ENCODE measurements around the gene DICER1. TPM values are rescaled to one million over a fixed set of nuclear protein-coding genes. Genes with fewer than 3 reads are reported as not detected.

DICER1 gene
- polyA plus RNA-seq, 3 donors: 7.0 to 14.1 (median 10.5) TPM

- H3K27ac ChIP-seq (ENCODE audit: low read depth, low read length): no peak overlapping the region
- 88 to 97% (median 93%) methylated on average over 7 of the region's 7 CpGs for WGBS, 3 donors
These were observed 102.0 kb downstream of the DICER1 start for GRCh38 chr14:95055318-95055717.

DNA sequence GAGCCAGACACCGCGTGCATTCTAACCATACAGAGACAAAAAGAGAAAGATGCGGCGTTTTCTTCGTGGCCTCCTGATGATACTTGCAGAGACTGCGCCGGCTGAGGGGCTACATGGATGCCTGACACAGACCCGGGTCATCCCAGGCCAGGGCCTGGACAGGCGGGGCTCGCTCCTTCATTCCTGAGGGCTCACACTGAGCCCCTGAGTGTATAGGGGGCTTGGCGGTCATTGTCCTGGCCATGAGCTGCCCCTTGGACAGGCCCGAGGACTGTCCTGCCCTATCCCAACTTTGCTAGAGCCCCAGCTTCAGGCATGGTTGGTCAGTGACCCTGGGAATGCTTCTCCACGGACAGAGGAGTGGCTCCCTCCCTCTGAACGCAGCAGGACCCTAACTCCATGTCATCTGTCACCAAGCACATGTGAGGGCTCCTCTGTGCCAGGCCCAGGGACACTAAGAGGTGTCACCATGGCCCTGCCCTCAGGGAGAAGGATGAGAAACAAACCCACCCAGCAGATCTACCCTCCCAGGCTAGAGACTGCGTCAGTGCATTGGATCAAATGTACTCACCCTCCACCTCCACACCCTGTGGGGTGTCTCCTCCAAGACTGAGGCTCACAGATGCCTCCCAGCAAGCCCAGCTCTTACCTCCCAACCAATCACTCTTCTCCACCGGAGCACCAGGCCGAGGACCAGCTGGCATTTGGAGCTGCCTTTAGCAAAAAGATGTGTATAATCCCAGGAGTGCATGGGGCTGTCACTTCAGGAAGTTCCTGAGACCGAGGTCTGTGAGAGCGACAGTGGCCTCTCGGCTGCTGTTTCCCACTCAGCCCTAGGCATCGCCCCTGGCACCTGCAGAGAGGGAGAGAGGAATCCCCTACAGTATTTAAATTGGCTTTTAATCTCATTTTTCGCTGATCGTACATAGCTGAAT is 102.7 kb downstream of the DICER1 start:
- 86 to 90% (median 90%) methylated on average over 23 of the region's 23 CpGs for WGBS, 3 donors
- H3K27ac ChIP-seq (ENCODE audit: low read depth, low read length): no peak overlapping the region

DNA sequence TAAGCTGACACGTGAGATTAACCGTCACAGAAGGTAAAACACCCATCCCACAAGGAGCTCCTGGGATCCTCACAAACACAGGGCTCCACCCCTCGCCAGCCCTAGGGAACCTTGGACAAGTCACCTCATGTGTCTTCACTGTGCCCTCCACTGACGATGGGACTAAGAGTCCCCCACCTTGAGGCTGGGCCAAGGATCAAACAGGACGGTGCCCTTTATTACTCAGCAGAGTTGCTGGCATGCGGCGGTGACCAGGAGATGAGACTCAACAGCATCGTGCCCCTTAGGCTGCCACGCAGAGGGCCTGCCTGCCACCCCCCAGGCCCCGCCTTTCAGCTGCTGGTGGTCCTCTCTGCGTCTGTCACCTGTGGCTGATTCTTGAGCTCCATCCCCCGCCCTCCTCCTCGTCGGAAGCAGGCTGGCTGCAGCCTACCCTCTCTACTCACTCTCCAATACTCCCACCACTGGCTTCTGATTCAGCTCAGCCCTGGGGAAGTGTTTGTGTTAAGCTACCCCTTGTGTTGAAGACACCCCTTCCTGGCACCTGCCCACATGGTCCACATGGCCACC is 105.2 kb downstream of the DICER1 start:
- H3K27ac ChIP-seq (ENCODE audit: low read depth, low read length): no peak overlapping the region
- WGBS, 3 donors: 78 to 83% (median 79%) methylated on average over 14 of the region's 14 CpGs

- no peak overlapping the region for H3K27ac ChIP-seq (ENCODE audit: low read depth, low read length)
These were observed 107.4 kb downstream of the DICER1 start for GRCh38 chr14:95049952-95050351.

- H3K27ac ChIP-seq (ENCODE audit: low read depth, low read length): no peak overlapping the region
- WGBS, 3 donors: 87 to 90% (median 87%) methylated on average over 10 of the region's 10 CpGs
These were observed 108.5 kb downstream of the DICER1 start for GRCh38 chr14:95048771-95049312.

- 90 to 94% (median 91%) methylated on average over 7 of the region's 7 CpGs for WGBS, 3 donors
- no peak overlapping the region for H3K27ac ChIP-seq (ENCODE audit: low read depth, low read length)
These were observed 109.6 kb downstream of the DICER1 start for GRCh38 chr14:95047754-95048153.

DNA sequence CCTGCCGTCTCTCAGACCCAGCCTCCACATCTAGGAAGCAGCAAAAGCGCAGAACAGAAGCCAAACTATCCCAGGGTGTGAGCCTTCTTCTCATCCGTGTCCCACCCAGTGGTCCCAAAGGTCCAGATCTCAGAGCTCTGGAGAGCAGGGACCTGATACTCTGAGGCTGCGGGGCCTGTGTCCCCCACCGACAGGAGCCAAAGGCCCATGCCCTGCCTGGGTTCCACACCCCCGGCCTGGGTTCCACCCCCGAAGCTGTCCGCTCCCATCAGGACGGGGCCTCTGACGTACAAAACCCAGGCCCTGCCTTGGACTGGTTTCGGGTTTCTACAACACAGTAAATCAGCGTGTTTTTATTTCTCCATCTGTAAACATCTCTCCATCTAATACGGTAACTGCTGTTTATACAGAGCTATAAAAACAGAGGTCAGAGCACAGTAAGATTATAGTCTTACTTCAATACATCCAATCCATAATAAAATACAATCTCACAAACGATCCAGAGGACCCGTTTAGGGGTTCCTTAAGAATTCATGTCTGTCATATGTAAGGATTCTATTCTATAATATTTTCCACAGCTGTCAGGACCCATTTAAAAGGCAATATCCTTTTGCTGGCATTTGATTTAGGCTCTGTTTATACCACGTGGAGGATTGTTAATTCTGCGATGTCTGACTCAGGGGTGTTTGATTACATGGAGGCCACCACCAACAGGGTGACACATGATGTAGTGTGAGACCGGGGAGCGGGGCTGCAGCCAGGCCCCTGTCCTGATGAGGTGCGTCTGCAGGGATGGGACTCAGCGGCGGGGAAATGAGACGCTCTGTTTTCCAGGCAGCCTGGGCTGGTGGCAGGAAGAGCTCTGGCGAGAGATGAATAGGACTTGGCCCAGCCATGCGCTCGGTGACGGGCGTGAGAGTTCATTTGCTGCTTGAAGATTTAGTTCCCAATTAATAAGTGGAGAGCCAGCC is 110.3 kb downstream of the DICER1 start:
- H3K27ac ChIP-seq (ENCODE audit: low read depth, low read length): no peak overlapping the region
- 61 to 74% (median 73%) methylated on average over 28 of the region's 28 CpGs for WGBS, 3 donors

DNA sequence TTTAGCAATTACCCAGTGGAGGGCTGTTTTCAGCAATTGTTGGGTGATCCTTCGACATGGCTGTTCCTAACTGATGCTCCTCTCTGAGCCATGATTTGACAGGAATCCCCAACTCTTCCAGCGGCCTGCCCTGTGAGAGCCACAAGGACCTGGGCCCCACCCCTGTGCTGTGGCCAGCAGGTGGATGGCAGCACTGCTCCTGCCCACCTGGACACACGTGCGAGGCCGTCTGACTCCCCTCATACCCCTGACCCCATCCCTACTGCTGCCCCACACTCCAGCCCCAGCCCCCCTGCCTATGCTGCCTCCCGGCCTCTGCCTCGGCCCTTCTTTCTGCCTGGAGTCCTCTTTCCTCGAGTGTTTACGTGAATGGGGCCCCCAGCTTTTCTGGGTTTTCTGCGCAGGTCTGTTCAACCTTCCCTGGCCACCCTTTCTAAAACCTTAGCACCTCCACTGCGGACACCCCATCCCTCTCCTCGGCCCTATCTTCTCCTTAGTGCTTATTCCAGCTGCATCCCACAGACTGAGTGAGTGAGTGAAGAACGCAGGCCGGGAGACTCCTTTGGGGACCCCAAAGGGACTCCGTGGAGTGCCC is 111.4 kb downstream of the DICER1 start:
- H3K27ac ChIP-seq (ENCODE audit: low read depth, low read length): no peak overlapping the region
- WGBS, 3 donors: 88 to 93% (median 91%) methylated on average over 15 of the region's 15 CpGs

- WGBS, 3 donors: 75 to 83% (median 80%) methylated on average over 13 of the region's 13 CpGs
- no peak overlapping the region for H3K27ac ChIP-seq (ENCODE audit: low read depth, low read length)
These were observed 112.1 kb downstream of the DICER1 start for GRCh38 chr14:95045106-95045701.

DNA sequence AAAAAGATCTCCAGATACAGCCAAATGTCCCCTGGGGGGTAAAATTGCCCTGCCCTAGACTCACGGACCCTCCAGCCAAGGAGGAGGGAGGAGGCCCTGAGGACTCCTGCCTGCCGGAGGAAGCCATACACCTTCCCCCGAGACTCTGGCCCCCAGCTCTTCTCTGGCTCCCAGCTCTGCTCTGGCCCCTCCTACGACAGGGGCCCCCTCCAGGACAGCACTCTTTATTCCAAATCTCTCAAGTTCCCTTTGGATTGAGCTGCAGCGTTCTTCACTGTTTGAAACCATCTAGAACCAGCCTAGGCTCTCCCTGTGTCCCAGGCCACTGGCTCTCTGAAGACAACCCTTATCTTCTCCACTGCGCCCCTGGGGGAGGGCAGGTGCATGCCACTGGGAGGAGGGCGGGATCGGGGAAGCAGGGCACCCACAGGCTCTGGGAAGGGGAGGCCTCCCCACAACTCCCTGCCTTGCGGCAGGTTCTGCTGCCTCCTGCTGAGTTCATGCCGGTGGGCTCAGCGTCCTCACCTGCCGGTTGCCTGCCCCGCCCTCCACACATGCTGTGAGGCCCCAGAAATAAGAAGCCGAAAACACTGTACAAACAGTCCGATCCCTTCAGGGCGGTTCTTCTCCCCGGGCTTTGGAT is 112.7 kb downstream of the DICER1 start:
- 81 to 86% (median 82%) methylated on average over 17 of the region's 17 CpGs for WGBS, 3 donors
- H3K27ac ChIP-seq (ENCODE audit: low read depth, low read length): no peak overlapping the region

DNA sequence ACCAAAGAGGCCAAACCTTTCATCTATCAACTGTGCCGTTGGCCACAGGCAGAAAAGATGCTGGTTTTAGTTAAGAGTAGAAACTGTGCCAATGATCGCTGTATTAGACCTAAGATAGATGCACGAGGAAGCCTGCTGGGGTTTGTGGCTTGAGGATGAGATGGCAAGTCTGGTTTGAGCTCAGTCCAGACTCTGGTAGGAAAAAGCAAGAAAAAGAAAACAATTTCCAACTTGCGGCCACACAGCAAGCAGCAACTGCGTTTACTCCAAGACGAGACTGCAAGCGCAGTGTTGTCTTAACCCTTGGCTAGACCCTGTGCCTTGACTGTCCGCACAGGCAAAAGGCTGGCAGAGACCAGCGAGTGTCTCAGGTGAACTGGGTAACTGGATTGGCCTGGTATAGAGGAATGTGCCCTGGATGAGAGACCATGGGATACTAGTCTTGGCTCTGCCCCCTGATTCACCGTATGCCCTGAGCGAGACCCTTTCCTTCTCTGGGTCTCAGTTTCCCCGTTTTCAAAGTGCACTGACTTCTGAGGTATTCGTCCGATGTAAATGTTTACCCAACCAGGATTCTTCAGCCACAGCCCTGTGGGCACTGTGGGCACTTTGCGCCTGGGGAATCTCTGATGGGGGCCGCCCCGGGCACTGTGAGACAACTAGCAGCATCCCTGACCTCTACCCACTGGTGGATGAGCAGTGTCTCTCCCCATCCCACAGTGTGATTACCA is 113.4 kb downstream of the DICER1 start:
- H3K27ac ChIP-seq (ENCODE audit: low read depth, low read length): no peak overlapping the region
- 72 to 84% (median 73%) methylated on average over 17 of the region's 17 CpGs for WGBS, 3 donors

GRCh38 chr14:95043314-95043713 is 114.0 kb downstream of the DICER1 start:
- H3K27ac ChIP-seq (ENCODE audit: low read depth, low read length): no peak overlapping the region
- 83 to 85% (median 84%) methylated on average over 6 of the region's 6 CpGs for WGBS, 3 donors

- 86 to 90% (median 87%) methylated on average over 5 of the region's 5 CpGs for WGBS, 3 donors
- H3K27ac ChIP-seq (ENCODE audit: low read depth, low read length): no peak overlapping the region
These were observed 115.8 kb downstream of the DICER1 start for GRCh38 chr14:95041477-95042020.

DNA sequence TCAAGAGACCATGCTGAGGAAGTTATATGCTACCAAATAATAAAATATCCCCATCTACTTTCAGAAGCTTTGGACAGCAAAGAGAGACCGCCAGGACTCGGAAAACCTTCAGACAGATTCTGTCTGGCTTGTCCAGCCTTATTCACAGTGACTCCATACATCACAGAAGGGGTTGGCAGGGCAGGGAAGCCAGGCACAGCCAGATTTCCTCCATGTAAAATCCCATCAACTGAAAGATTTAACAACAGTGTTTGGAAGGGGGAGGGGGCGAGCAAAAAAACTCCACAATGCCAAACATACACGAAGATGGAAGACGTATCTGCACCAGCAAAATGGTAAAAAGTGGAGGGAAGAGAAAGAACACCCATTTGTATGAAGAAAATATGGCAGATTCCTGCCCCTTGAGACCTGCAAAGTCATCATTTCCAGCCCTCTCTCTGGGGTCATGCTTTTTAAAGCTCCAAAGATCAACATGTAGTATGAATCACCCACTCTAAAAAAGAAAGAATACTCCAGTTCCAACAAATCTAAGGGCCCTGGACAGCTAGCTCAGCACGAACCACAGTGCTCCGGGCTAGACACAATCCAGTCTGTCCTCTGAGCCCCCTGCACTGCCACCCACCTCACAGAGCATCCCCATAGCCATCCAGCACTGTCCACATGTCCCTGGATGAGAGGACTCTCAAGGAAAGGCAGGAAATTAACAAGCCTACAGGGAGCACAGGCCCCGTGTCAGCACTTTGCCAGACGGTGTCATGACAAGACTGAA is 116.4 kb downstream of the DICER1 start:
- WGBS, 3 donors: 62 to 69% (median 65%) methylated on average over 9 of the region's 9 CpGs
- H3K27ac ChIP-seq (ENCODE audit: low read depth, low read length): no peak overlapping the region

GRCh38 chr14:95039993-95040348 is 117.4 kb downstream of the DICER1 start:
- H3K27ac ChIP-seq (ENCODE audit: low read depth, low read length): no peak overlapping the region
- 76 to 92% (median 89%) methylated on average over 4 of the region's 4 CpGs for WGBS, 3 donors
